ENCODE data around the gene SLC16A14.

The SLC16A14 gene

GRCh38 chr2:230012267-230012884, 56.3 kb downstream of the SLC16A14 start:
- no peaks in the 10 kb centered on the region for H3K4me1 ChIP-seq (ENCODE audit: low read length)
- H3K79me2 ChIP-seq (ENCODE audit: low read length): no peaks in the 10 kb centered on the region
- no peaks in the 10 kb centered on the region for H3K27me3 ChIP-seq (replicated peaks; ENCODE audit: insufficient read depth, low read length)
- H3K9me3 ChIP-seq (replicated peaks; ENCODE audit: insufficient read depth, low read length): no peaks in the 10 kb centered on the region
- H3K4me2 ChIP-seq (ENCODE audit: low read depth, low read length): no peak overlapping the region
- no peaks in the 10 kb centered on the region for H4K20me1 ChIP-seq (ENCODE audit: insufficient read depth, low read length)
- no peak overlapping the region for H3K27ac ChIP-seq (ENCODE audit: low read length)
- H2AFZ ChIP-seq (ENCODE audit: low read length): no peak overlapping the region
- no peak for DNase-seq
- no peaks in the 10 kb centered on the region for H3K36me3 ChIP-seq (replicated peaks; ENCODE audit: insufficient read depth, low read length)
- H3K9ac ChIP-seq (ENCODE audit: low read length): no peak overlapping the region
- TF ChIP-seq EZH2phosphoT487 (IDR thresholded peaks at IDR 0.05; ENCODE audit: low read length): no peak
- no peak for TF ChIP-seq CTCF (IDR thresholded peaks at IDR 0.05; ENCODE audit: low read length)
- TF ChIP-seq EZH2 (optimal IDR thresholded peaks at IDR 0.05; ENCODE audit: low read depth, low read length): no peak
- H3K4me3 ChIP-seq (ENCODE audit: low read length): no peak overlapping the region
- H3K9me2 ChIP-seq (replicated peaks; ENCODE audit: insufficient read depth, low read length): no peaks in the 10 kb centered on the region
- no peaks in the 10 kb centered on the region for H3F3A ChIP-seq (ENCODE audit: insufficient read depth, low read length)

- no peaks in the 10 kb centered on the region for H4K20me1 ChIP-seq (ENCODE audit: insufficient read depth, low read length)
- H3K9me2 ChIP-seq (replicated peaks; ENCODE audit: insufficient read depth, low read length): no peaks in the 10 kb centered on the region
- no peaks in the 10 kb centered on the region for H3K4me1 ChIP-seq (ENCODE audit: low read length)
- H3K4me3 ChIP-seq (ENCODE audit: low read length): no peak overlapping the region
- no peak for TF ChIP-seq EZH2 (optimal IDR thresholded peaks at IDR 0.05; ENCODE audit: low read depth, low read length)
- no peak for TF ChIP-seq CTCF (IDR thresholded peaks at IDR 0.05; ENCODE audit: low read length)
- no peak for TF ChIP-seq EZH2phosphoT487 (IDR thresholded peaks at IDR 0.05; ENCODE audit: low read length)
- no peak overlapping the region for H3K9ac ChIP-seq (ENCODE audit: low read length)
- no peaks in the 10 kb centered on the region for H3K36me3 ChIP-seq (replicated peaks; ENCODE audit: insufficient read depth, low read length)
- no peaks in the 10 kb centered on the region for H3K27me3 ChIP-seq (replicated peaks; ENCODE audit: insufficient read depth, low read length)
- H3K4me2 ChIP-seq (ENCODE audit: low read depth, low read length): no peak overlapping the region
- no peak for DNase-seq
- H2AFZ ChIP-seq (ENCODE audit: low read length): no peak overlapping the region
- H3F3A ChIP-seq (ENCODE audit: insufficient read depth, low read length): no peaks in the 10 kb centered on the region
- no peaks in the 10 kb centered on the region for H3K9me3 ChIP-seq (replicated peaks; ENCODE audit: insufficient read depth, low read length)
- no peaks in the 10 kb centered on the region for H3K79me2 ChIP-seq (ENCODE audit: low read length)
- H3K27ac ChIP-seq (ENCODE audit: low read length): no peak overlapping the region
Observed at GRCh38 chr2:230011617-230012016, 57.1 kb downstream of the SLC16A14 start.

GRCh38 chr2:230010501-230010900, 58.2 kb downstream of the SLC16A14 start:
- Histone ChIP-seq H3K4me2 (ENCODE audit: low read depth, low read length) (no peak overlapping the region), H3K9me2 (replicated peaks; ENCODE audit: insufficient read depth, low read length) (no peaks in the 10 kb centered on the region), H3K27ac (ENCODE audit: low read length) (no peak overlapping the region), H3K4me3 (ENCODE audit: low read length) (no peak overlapping the region), H3K4me1 (ENCODE audit: low read length) (no peaks in the 10 kb centered on the region), H3K9me3 (replicated peaks; ENCODE audit: insufficient read depth, low read length) (no peaks in the 10 kb centered on the region), H3F3A (ENCODE audit: insufficient read depth, low read length) (no peaks in the 10 kb centered on the region), H3K36me3 (replicated peaks; ENCODE audit: insufficient read depth, low read length) (no peaks in the 10 kb centered on the region), H3K27me3 (replicated peaks; ENCODE audit: insufficient read depth, low read length) (no peaks in the 10 kb centered on the region), H3K9ac (ENCODE audit: low read length) (no peak overlapping the region), H2AFZ (ENCODE audit: low read length) (no peak overlapping the region), H3K79me2 (ENCODE audit: low read length) (no peaks in the 10 kb centered on the region), H4K20me1 (ENCODE audit: insufficient read depth, low read length) (no peaks in the 10 kb centered on the region)
- TF ChIP-seq EZH2phosphoT487 (IDR thresholded peaks at IDR 0.05; ENCODE audit: low read length) (no peak), CTCF (IDR thresholded peaks at IDR 0.05; ENCODE audit: low read length) (no peak), EZH2 (optimal IDR thresholded peaks at IDR 0.05; ENCODE audit: low read depth, low read length) (no peak)
- no peak for DNase-seq

Data from MM.1S (cell line).